WTC11 (cell line): Measurements from ENCODE around the gene DTX4. TPM values are rescaled to one million over a fixed set of nuclear protein-coding genes. Genes with fewer than 3 reads are reported as not detected.

Experiments
- ATAC-seq: fragments of 200-7000 bp; cut with Tn5 transposase; 2 replicates; pipeline ENCODE4 v1.10.0; 2021; ENCODE audit warnings: mild to moderate bottlenecking, moderate library complexity
- CTCF ChIA-PET: fragments of 300-600 bp; sonication (Branson Sonifier 250); formaldehyde crosslinking; loops from one replicate; lab custom pipeline; 2021; ENCODE audit warnings: antibody characterized with exemption; lab: Charles Lee
- POLR2A ChIA-PET: fragments of 350-600 bp; sonication (Branson Sonifier 250); formaldehyde crosslinking; loops from one replicate; lab custom pipeline; 2021; ENCODE audit warnings: antibody characterized with exemption; lab: Charles Lee
- DNase-seq: peaks from one replicate; pipeline ENCODE4 v3.0.0; 2021; ENCODE audit warnings: low spot score
- H3K27ac Mint-ChIP-seq: 2 replicates; pipeline ENCODE4 v1.8.0; 2021; ENCODE audit warnings: mixed read lengths
- H3K27me3 Mint-ChIP-seq: 2 replicates; pipeline ENCODE4 v1.8.0; 2021; ENCODE audit warnings: low read depth, mild to moderate bottlenecking, moderate library complexity, mixed read lengths
- H3K36me3 Mint-ChIP-seq: 2 replicates; pipeline ENCODE4 v1.8.0; 2021; ENCODE audit warnings: mixed read lengths
- H3K4me1 Mint-ChIP-seq: 2 replicates; pipeline ENCODE4 v1.8.0; 2022; ENCODE audit warnings: mixed read lengths
- H3K4me3 Mint-ChIP-seq: 2 replicates; pipeline ENCODE4 v1.8.0; 2021; ENCODE audit warnings: mild to moderate bottlenecking, moderate library complexity, mixed read lengths
- H3K9me3 Mint-ChIP-seq: 2 replicates; pipeline ENCODE4 v1.8.0; 2021; ENCODE audit warnings: mixed read lengths
- AFF4 ChIP-seq: sonication (generic); formaldehyde crosslinking; IDR thresholded peaks from 2 replicates; pipeline ENCODE4 v1.8.1; 2023; ENCODE audit warnings: mild to moderate bottlenecking, missing genetic modification reagents, borderline replicate concordance
- CREM ChIP-seq: sonication (generic); formaldehyde crosslinking; IDR thresholded peaks from 2 replicates; pipeline ENCODE4 v1.8.1; 2022; ENCODE audit warnings: mild to moderate bottlenecking, missing genetic modification reagents, moderate library complexity
- E2F1 ChIP-seq: sonication (generic); formaldehyde crosslinking; IDR thresholded peaks from 2 replicates; pipeline ENCODE4 v1.8.0; 2022; ENCODE audit warnings: mild to moderate bottlenecking, missing genetic modification reagents
- FOXJ3 ChIP-seq: sonication (generic); formaldehyde crosslinking; IDR thresholded peaks from 2 replicates; pipeline ENCODE4 v1.9.0; 2021; ENCODE audit warnings: missing genetic modification reagents, mild to moderate bottlenecking, borderline replicate concordance
- MXD4 ChIP-seq: fragments of 250-450 bp; sonication (Bioruptor Pico); IDR thresholded peaks from 2 replicates; pipeline ENCODE4 v1.8.0; 2021; ENCODE audit warnings: mild to moderate bottlenecking, moderate library complexity, borderline replicate concordance
- PRDM15 ChIP-seq: sonication (generic); formaldehyde crosslinking; IDR thresholded peaks from 2 replicates; pipeline ENCODE4 v1.8.0; 2022; ENCODE audit warnings: missing genetic modification reagents
- SMAD4 ChIP-seq: sonication (generic); formaldehyde crosslinking; IDR thresholded peaks from 2 replicates; pipeline ENCODE4 v1.8.0; 2022; ENCODE audit warnings: mild to moderate bottlenecking, missing genetic modification reagents
- SP1 ChIP-seq: sonication (generic); formaldehyde crosslinking; conservative IDR thresholded peaks from 2 replicates; pipeline ENCODE4 v1.8.1; 2022; ENCODE audit warnings: missing genetic modification reagents
- USF1 ChIP-seq: sonication (generic); formaldehyde crosslinking; IDR thresholded peaks from 2 replicates; pipeline ENCODE4 v1.8.0; 2022; ENCODE audit warnings: mild to moderate bottlenecking, missing genetic modification reagents
- ZBTB21 ChIP-seq: sonication (generic); formaldehyde crosslinking; IDR thresholded peaks from 2 replicates; pipeline ENCODE4 v1.8.1; 2023; ENCODE audit warnings: mild to moderate bottlenecking, missing genetic modification reagents, borderline replicate concordance
- ZBTB43 ChIP-seq: sonication (generic); formaldehyde crosslinking; IDR thresholded peaks from 2 replicates; pipeline ENCODE4 v1.8.1; 2023; ENCODE audit warnings: mild to moderate bottlenecking, missing genetic modification reagents
- ZNF425 ChIP-seq: fragments of 250-450 bp; sonication (Bioruptor Pico); conservative IDR thresholded peaks from 2 replicates; pipeline ENCODE4 v1.9.0; 2021; ENCODE audit warnings: mild to moderate bottlenecking
- total RNA-seq: library from RNA; stranded (reverse); gene quantifications from 3 replicates; pipeline ENCODE4 v1.2.3, GENCODE V29; 2021

Gene DTX4
- total RNA-seq, 1 experiment from 2014 or later: 15.5 TPM

- no peak for DNase-seq
- ATAC-seq: no peak
- Mint-ChIP-seq H3K9me3 (no peaks in the 10 kb centered on the region), H3K4me1 (no peaks in the 10 kb centered on the region), H3K4me3 (no peak overlapping the region), H3K27ac (no peak overlapping the region), H3K27me3 (no peaks in the 10 kb centered on the region; the same call in 1 of the 2 replicates), H3K36me3 (no peaks in the 10 kb centered on the region)
- ChIA-PET POLR2A (interaction anchor here (0.6 kb wide), 1 partner anchor 60 kb away, joined by 4 read pairs; no protein-coding TSS in a partner anchor), CTCF (interaction anchor here (0.7 to 1.9 kb wide), 4 partner anchors 16 to 51 kb away, joined by 3 to 5 read pairs (median 4); partner anchors contain the start of gene DTX4)
- TF ChIP-seq CREM (CRISPR knock-in tag): no peak
Observed at GRCh38 chr11:59222464-59223060, 50.6 kb downstream of the DTX4 start.

- ATAC-seq: no peak
Observed at GRCh38 chr11:59223177-59223576, 51.2 kb downstream of the DTX4 start.

GRCh38 chr11:59223611-59224010, 51.7 kb downstream of the DTX4 start:
- Mint-ChIP-seq H3K27ac (no peak overlapping the region), H3K27me3 (no peaks in the 10 kb centered on the region; the same call in 1 of the 2 replicates), H3K36me3 (no peaks in the 10 kb centered on the region), H3K9me3 (no peaks in the 10 kb centered on the region), H3K4me1 (no peaks in the 10 kb centered on the region), H3K4me3 (no peak overlapping the region)
- DNase-seq (no peak), ATAC-seq (no peak)
- POLR2A ChIA-PET: no interaction called here
- CTCF ChIA-PET: interaction anchor here (1.0 to 1.5 kb wide), 4 partner anchors 14 to 52 kb away, joined by 3 to 5 read pairs (median 4); partner anchors contain the start of gene DTX4
- no peak for TF ChIP-seq E2F1

More at GRCh38 chr11:59223177-59223576, 51.2 kb downstream of the DTX4 start:
- no peak overlapping the region for H3K27ac Mint-ChIP-seq
- CTCF ChIA-PET: interaction anchor here (1.0 to 1.9 kb wide), 4 partner anchors 14 to 41 kb away, joined by 3 to 5 read pairs (median 4); no protein-coding TSS in a partner anchor
- no peaks in the 10 kb centered on the region for H3K4me1 Mint-ChIP-seq
- POLR2A ChIA-PET: interaction anchor here (0.6 kb wide), 1 partner anchor 60 kb away, joined by 4 read pairs; no protein-coding TSS in a partner anchor
- no peaks in the 10 kb centered on the region; the same call in 1 of the 2 replicates for H3K27me3 Mint-ChIP-seq
- no peak overlapping the region for H3K4me3 Mint-ChIP-seq
- TF ChIP-seq USF1 (CRISPR knock-in tag) (no peak), SMAD4 (CRISPR knock-in tag) (no peak)
- no peak for DNase-seq
- no peaks in the 10 kb centered on the region for H3K36me3 Mint-ChIP-seq
- H3K9me3 Mint-ChIP-seq: no peaks in the 10 kb centered on the region

GRCh38 chr11:59224351-59224928, 52.5 kb downstream of the DTX4 start:
- Mint-ChIP-seq H3K27ac (no peak overlapping the region), H3K36me3 (no peaks in the 10 kb centered on the region), H3K4me3 (no peak overlapping the region), H3K9me3 (peaks cover 2% of the 10 kb centered on the region; the same call in 1 of the 2 replicates)
- CTCF ChIA-PET: interaction anchor here (1.3 to 1.5 kb wide), 3 partner anchors 38 to 53 kb away, joined by 4 to 5 read pairs (median 5); partner anchors contain the start of gene DTX4
- TF ChIP-seq MXD4 (CRISPR knock-in tag): no peak
- TF ChIP-seq ZNF425: no peak
- no peak for TF ChIP-seq PRDM15 (CRISPR knock-in tag)
- no peak for TF ChIP-seq SP1 (CRISPR knock-in tag)
- TF ChIP-seq ZBTB43: no peak
- no peak for TF ChIP-seq AFF4 (CRISPR knock-in tag)
- TF ChIP-seq ZBTB21 (CRISPR knock-in tag): no peak
- TF ChIP-seq FOXJ3: no peak
- TF ChIP-seq, all 79 proteins: peak for 0
- POLR2A ChIA-PET: no interaction called here
- DNase-seq (no peak), ATAC-seq (no peak)
- no peaks in the 10 kb centered on the region; the same call in 1 of the 2 replicates for H3K27me3 Mint-ChIP-seq
- no peaks in the 10 kb centered on the region for H3K4me1 Mint-ChIP-seq
